Glomerular endothelial cell (primary cell): Measurements from ENCODE around the gene AUTS2. TPM values are rescaled to one million over a fixed set of nuclear protein-coding genes. Genes with fewer than 3 reads are reported as not detected.

ENCODE experiments used
- DNase-seq: peaks from one replicate; pipeline ENCODE4 v3.0.0-alpha.2; 2011; ENCODE audit warnings: low read depth, low spot score; ENCODE audit errors: extremely low read depth
- total RNA-seq: library from RNA; depleted of rRNA; stranded (reverse); fragments of >200 nt; gene quantifications from 2 replicates; pipeline ENCODE4 v1.2.3, GENCODE V29; 2015

Gene AUTS2
- total RNA-seq, 1 donor from 2014 or later: 24.8 TPM

- no peak for DNase-seq
Measured at GRCh38 chr7:69957661-69958060, 359.4 kb downstream of the AUTS2 start.

DNA sequence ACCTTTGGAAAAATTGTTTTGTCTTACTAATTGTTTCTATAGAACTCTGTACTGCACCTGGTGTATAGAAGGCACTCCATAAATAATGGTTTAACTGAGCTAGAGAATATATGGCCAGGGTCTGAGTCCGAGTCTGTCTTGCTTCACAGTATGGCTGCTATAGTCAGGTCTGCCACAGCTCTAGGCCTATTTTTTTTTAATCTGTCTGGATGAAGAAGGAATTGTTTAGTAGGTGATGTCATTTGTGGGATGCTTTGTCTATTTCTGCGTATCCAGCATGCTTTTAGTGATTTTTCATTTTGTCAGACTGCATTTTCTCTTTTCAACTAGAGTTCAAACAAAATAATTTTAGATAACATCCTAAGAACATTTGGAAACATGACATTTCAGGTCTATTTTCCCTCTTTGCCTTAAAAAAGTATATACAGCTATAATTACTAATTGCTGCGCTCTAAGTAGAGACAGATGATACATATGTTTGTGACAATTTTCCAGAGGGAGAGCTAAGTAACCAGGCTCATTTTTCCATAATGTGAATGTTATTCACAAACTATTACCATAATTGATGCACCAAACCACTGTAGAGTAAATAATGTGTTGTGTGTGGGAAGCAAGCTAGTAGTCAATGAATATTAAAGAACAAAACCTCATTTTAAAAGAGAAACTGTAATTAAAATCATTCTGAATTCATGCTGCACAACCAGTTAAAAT, 361.7 kb downstream of the AUTS2 start:
- DNase-seq: no peak

DNA sequence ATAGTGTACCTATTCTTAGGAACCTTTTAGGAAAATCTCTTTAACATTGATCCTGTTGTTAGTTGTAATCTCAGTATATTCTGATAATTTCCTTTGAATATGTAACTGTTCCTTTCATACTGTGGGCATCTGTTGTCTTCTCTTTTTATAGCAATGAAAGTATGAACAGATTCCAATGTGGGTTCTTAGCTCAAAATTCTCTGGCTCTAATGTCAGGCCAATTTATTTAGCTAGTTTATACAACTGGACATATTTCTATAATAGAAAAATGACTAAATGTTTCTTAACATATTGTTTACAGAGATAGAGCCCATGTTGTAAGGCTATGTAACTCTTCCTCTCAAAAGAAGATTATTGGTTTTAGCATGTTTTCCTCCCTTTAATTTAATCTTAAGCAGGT, 363.2 kb downstream of the AUTS2 start:
- DNase-seq: no peak

GRCh38 chr7:69962186-69963065, 364.2 kb downstream of the AUTS2 start:
- no peak for DNase-seq

DNA sequence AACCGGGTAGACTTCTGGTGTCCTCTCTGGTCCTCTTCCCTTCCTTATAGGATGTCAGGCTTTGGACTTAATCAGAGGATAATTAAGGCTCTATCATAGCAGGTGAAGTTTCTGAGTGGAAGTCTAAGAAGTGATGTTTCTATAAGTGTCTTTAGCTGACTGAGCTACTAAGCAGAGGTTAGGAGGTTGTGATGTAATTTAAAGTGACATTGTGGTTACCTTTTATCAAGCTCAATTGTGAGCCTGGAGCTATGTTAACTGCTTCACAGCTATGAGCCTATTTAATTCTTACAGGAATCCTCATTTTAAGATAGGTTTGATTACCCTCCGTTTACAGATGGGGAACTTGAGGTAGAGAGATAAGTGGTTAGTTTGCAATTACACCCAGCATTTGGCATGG, 365.1 kb downstream of the AUTS2 start:
- DNase-seq: no peak

GRCh38 chr7:69966766-69967591, 368.7 kb downstream of the AUTS2 start:
- DNase-seq: no peak

DNA sequence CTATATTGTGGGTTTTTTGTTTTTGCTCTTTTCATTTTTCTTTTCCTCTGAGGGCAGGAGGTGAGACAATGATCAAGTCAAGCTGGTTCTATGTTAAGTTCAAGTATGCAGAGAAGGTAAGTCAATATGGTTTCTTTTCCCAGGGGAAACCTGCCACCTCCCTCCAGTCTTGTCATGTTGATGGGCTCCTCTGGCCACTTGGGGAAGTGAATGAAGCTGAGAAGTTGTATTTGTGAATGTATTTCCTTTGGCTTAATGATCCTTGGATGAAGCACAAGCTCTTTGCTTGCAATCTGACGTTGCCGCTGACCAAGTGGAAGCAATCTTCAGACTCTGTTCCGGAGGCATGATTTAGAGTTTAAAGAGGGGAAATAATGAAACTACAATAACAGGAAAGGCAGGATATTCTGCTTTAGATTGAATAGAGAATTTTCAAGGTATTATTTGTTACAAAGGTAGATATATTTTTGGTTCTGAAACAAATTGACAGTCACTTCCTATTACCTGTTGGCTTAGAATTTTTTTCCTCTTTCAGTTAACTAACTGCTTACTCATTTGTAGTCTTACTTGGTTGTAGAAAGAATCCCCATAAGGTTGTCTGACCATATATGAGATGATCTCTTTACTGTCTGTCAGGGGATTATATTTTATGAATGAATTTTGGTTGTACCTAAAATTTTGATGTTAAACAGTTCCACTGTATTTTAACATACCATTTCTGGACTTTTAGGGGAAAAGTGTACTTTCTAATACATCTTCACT, 369.6 kb downstream of the AUTS2 start:
- no peak for DNase-seq

GRCh38 chr7:69968969-69969556, 370.8 kb downstream of the AUTS2 start:
- DNase-seq: no peak

DNA sequence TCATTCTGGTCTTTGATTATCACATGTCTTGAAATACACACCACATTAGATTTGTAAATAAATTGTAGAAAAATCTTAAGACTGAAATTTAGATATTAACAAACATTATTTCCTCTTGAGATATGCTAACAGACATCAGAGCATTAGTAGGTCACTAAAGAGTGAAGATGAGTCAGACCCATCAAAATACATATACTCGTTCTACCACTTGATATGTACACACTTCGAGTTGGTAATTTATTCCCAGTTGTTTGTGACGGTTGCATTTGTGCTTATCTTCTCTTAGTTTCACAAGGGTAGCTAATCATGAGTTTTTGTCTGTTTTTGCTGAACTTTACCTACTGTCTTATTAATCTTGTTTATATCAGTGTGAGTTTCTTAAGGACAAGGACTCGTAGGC, 383.4 kb downstream of the AUTS2 start:
- DNase-seq: no peak

GRCh38 chr7:69982197-69982596, 383.9 kb downstream of the AUTS2 start:
- no peak for DNase-seq

GRCh38 chr7:69989551-69989950, 391.3 kb downstream of the AUTS2 start:
- no peak for DNase-seq

GRCh38 chr7:69992938-69993337, 394.7 kb downstream of the AUTS2 start:
- DNase-seq: no peak

DNA sequence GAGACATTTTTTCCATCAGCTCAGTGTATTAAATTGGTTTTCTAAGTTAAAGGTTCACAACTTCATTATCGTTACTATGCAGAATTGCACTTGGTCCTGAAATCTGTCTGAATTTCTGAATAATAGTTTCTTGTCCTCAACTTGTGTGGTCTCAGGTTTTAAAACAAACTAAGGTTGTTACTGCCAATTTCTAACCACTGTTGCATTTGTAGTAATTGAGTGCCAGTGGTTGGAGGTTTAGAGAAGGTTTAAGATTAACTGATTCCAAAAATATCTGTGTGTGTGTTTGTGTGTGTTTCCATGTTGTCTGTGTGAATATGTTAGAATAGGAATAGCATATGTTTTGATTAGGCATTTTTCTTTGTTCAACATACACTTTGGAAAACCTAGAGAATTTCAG, 395.9 kb downstream of the AUTS2 start:
- no peak for DNase-seq

DNA sequence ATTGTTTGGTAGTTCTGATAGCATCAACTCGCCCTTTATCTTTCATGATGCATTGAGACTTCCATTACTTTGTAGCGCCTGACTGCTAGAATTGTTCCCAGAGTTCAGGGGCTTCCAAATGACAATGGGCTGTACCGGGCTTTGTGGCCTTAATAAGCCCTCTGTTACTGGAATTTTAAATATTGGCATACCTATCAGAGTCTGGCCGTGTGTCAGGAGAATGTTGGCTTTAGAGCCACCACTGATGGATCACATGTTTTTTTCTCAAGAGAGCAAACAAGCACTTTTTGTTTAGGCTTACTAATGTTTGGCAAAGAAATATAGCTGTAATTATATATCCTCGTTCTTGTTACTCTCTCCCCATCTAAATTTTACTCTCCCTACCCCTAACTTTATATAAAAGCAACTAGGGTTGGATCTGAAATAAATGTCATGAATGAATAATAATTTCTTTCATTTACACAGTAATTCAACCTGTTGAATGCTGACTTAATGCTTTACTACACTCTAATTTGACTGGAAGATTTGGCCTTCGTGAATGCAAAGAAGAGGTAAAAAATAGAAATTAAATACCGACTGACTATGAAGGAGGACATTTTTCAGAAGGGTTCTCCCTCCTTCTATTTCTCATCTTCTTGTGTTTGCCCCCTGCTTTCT, 396.7 kb downstream of the AUTS2 start:
- no peak for DNase-seq

GRCh38 chr7:69996121-69996520, 397.8 kb downstream of the AUTS2 start:
- DNase-seq: no peak

DNA sequence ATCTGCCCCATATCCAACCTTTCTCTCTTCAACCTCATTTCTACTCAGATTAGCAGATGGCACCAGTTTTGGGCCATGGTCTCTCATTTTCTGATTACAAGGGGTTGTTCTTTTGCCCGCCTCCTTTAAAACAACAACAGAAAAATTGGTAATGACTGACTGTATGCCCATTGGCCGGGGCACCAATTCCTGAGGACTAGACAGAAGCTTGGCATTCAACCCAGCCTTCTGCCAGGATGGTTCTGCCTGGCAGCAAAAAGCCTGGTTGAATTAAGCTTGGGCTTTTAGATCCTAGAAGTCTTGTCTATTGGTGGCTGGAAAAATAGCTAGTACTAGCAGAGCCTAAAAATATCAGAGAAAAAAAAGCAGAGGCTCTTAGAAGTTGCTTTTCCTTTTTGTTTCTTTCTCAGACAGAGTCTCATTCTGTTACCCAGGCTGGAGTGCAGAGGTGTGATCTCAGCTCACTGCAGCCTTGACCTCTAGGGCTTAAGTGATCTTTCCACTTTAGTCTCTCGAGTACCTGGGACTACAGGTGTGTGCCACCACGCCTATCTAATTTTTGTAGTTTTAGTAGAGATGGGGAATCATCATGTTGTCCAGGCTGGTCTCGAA, 402.6 kb downstream of the AUTS2 start:
- DNase-seq: no peak

DNA sequence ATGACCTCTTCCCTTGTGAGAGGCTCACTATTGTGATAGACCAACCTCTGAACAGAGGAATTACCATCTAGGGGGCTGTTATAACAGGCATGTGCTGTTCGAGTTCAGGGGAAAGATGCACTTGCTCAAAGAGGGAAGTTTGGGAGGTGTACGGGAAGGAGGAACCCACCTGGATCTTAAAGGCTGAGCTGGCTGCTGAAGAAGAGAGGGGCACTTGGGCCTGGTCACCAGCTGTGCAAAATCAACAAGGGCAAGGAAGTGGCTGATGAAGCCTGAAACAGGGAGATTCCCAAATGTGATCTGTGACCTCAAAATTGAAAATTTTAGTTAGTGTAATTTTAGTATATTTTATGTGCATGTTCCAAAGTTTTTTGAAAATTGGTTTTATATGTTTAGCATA, 407.2 kb downstream of the AUTS2 start:
- DNase-seq: no peak

- DNase-seq: no peak
Measured at GRCh38 chr7:70005891-70006260, 407.6 kb downstream of the AUTS2 start.

DNA sequence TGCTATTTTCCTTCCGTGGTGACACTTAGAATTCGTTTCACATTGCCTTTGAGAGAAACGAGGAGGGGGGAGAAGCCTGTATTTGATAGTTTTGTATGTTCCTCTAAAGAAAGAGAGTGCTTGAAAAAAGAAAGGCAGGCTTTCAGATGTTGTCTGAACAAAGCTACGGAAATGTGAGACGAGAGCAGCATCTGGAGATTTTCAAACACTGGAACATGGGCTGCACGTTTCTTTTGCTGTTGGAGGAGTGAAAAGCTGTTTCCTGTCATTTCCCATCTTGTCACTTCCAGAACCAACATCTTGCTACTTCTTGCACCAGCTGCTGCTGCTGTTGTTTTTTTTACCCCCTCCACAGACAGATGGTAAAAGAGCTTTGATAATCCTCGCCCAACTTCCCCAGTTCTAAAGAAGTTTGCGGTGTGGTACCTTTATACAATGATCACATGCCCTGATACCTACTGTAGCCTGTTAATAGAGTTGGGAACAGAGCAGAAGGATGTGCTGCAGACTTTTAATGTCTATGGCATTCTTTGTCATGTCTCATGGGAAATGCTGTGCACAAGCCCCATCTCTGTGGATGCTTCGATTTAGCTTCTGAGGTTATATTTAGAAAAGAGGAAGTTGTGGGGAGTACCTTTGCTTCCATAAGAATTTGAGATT, 408.1 kb downstream of the AUTS2 start:
- DNase-seq: no peak
